ENCODE measurements around the gene SLC25A39. TPM values are rescaled to one million over a fixed set of nuclear protein-coding genes. Genes with fewer than 3 reads are reported as not detected.
A peak's percentile ranks its signal among the peaks of the same experiment; 100 is the strongest.

The SLC25A39 gene
- total RNA-seq, 4 donors from 2014 or later = 97.7 to 155 (median 129) TPM

- peaks cover 0 to 28% (median 7%) of the 10 kb centered on the region in 4 donors for H3K4me1 ChIP-seq
- peak overlapping the region; percentile 78 to 98 (median 95) for H3K4me3 ChIP-seq
- H3K27ac ChIP-seq = peak overlapping the region in 3 of 4 donors; percentile 91 to 99 (median 95)
- DNase-seq = no peak
- no peaks in the 10 kb centered on the region for H3K9me3 ChIP-seq
- peaks cover 0 to 37% (median 0%) of the 10 kb centered on the region in 3 donors for H3K36me3 ChIP-seq
- no peak for TF ChIP-seq POLR2A (IDR thresholded peaks at IDR 0.05)
- TF ChIP-seq CTCF (IDR thresholded peaks at IDR 0.05) = no peak
- H3K27me3 ChIP-seq = no peaks in the 10 kb centered on the region
Observed at GRCh38 chr17:44323359-44324091, 1.1 kb downstream of the SLC25A39 start.

- Histone ChIP-seq H3K9me3 (no peaks in the 10 kb centered on the region), H3K27me3 (no peaks in the 10 kb centered on the region), H3K27ac (no peak overlapping the region), H3K4me1 (peaks cover 0 to 28% (median 7%) of the 10 kb centered on the region in 4 donors), H3K36me3 (peaks cover 0 to 37% (median 0%) of the 10 kb centered on the region in 3 donors), H3K4me3 (no peak overlapping the region)
- DNase-seq = no peak
- no peak for TF ChIP-seq CTCF (IDR thresholded peaks at IDR 0.05)
- TF ChIP-seq POLR2A (IDR thresholded peaks at IDR 0.05) = no peak
Observed at GRCh38 chr17:44322236-44322895, 2.3 kb downstream of the SLC25A39 start.

DNA sequence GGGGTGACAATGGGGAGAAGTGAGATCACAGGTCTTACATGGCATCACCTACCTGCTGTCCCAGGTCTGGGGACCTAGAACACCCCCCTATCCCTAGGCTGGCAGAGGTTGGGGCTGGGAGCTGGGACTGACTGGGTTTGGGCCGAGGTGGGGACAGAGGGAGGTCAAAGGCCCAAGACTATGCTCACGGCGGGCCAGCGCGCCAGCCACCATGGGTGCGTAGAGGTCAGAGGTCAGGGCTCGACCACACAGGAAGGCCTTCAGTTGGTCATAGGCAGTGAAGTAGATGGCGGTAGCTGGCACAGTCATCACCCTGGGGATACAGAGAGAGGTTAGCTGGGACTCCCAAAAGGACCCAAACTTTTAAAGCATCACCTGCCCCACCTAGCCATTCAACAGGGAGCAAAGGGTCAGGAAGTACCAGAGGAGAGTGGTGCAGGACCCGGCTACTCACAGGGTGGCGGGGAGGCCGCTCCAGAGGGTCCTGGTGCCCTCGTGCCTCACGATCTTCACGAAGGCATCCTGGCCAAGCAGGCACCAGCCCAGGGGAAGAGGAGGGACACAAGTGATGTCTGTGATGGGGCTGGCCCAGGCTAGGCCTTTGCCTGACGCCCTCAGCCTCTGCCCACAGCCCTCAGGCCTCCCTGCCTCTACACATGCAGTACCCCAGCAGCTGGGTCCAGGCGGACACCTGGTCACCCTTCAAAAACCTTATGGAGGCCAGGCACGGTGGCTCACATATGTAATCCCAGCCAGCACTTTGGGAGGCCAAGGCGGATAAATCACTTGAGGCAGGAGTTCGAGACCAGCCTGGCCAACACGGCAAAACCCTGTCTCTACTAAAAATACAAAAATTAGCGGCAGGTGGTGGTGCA is 3.1 kb downstream of the SLC25A39 start:
- TF ChIP-seq CTCF (IDR thresholded peaks at IDR 0.05) = no peak
- no peak for TF ChIP-seq POLR2A (IDR thresholded peaks at IDR 0.05)
- peaks cover 0 to 23% (median 5%) of the 10 kb centered on the region in 4 donors for H3K4me1 ChIP-seq
- peaks cover 0 to 37% (median 0%) of the 10 kb centered on the region in 3 donors for H3K36me3 ChIP-seq
- no peaks in the 10 kb centered on the region for H3K9me3 ChIP-seq
- DNase-seq = no peak
- no peak overlapping the region for H3K4me3 ChIP-seq
- peaks cover 0 to 1% of the 10 kb centered on the region in 2 donors for H3K27me3 ChIP-seq
- no peak overlapping the region for H3K27ac ChIP-seq

DNA sequence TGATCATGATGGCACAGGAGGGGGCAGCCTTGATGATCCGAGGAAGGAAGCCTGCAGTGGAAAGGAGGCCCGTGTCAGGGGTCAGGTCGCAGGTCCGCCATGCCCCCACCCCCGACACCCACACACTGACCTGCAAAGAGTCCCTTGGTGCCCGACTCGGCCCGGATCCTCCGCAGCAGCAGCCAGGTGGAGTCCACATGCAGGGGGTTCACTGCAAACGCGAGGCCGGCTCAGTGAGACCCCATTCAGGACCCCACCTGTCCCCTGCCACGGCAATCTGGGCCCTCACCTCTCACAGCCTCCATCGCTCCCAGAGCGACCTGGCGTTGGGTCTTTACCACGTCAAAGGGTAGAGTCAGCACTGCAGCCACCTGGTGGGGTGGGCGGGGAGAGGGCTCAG is 4.6 kb downstream of the SLC25A39 start:
- H3K4me1 ChIP-seq = peaks cover 0 to 25% (median 7%) of the 10 kb centered on the region in 4 donors
- no peaks in the 10 kb centered on the region for H3K9me3 ChIP-seq
- H3K27me3 ChIP-seq = peaks cover 0 to 14% of the 10 kb centered on the region in 2 donors
- peaks cover 0 to 37% (median 0%) of the 10 kb centered on the region in 3 donors for H3K36me3 ChIP-seq
- TF ChIP-seq CTCF (IDR thresholded peaks at IDR 0.05) (no peak), POLR2A (IDR thresholded peaks at IDR 0.05) (no peak)
- no peak overlapping the region for H3K27ac ChIP-seq
- H3K4me3 ChIP-seq = no peak overlapping the region
- no peak for DNase-seq

Data from Peyer's patch (tissue), 4 donors.